HG03354 (cell line): ENCODE measurements around the gene PRSS21.

Source experiments
- ATAC-seq: cut with Tn5 transposase; IDR thresholded peaks from one replicate; pipeline ENCODE4 v1.9.1; 2021; ENCODE audit warnings: mild to moderate bottlenecking; ENCODE audit not compliant: unreplicated experiment, poor library complexity, severe bottlenecking

PRSS21 gene

GRCh38 chr16:2799859-2800226, 17.2 kb upstream of the PRSS21 start:
- no peak for ATAC-seq

- ATAC-seq, result no peak
Measured at GRCh38 chr16:2803545-2804195, 13.4 kb upstream of the PRSS21 start.

GRCh38 chr16:2804728-2805127, 12.3 kb upstream of the PRSS21 start:
- no peak for ATAC-seq

GRCh38 chr16:2806286-2806685, 10.8 kb upstream of the PRSS21 start:
- ATAC-seq, result no peak

- ATAC-seq, result no peak
Measured at GRCh38 chr16:2808181-2808580, 8.9 kb upstream of the PRSS21 start.

- no peak for ATAC-seq
Measured at GRCh38 chr16:2809149-2809760, 7.8 kb upstream of the PRSS21 start.

GRCh38 chr16:2810651-2811050, 6.4 kb upstream of the PRSS21 start:
- no peak for ATAC-seq

GRCh38 chr16:2811703-2812471, 5.2 kb upstream of the PRSS21 start:
- no peak for ATAC-seq

- ATAC-seq, result no peak
Measured at GRCh38 chr16:2813771-2814221, 3.2 kb upstream of the PRSS21 start.

GRCh38 chr16:2814551-2815298, 2.3 kb upstream of the PRSS21 start:
- no peak for ATAC-seq

GRCh38 chr16:2815299-2815771, 1.7 kb upstream of the PRSS21 start:
- no peak for ATAC-seq

GRCh38 chr16:2817340-2818271, 569 bp downstream of the PRSS21 start:
- ATAC-seq, result no peak

GRCh38 chr16:2818272-2818876, 1.3 kb downstream of the PRSS21 start:
- no peak for ATAC-seq

- no peak for ATAC-seq
Measured at GRCh38 chr16:2819179-2819938, 2.3 kb downstream of the PRSS21 start.

- no peak for ATAC-seq
Measured at GRCh38 chr16:2819939-2820835, 3.1 kb downstream of the PRSS21 start.

- no peak for ATAC-seq
Measured at GRCh38 chr16:2820836-2821486, 3.9 kb downstream of the PRSS21 start.
